Kidney epithelial cell (primary cell): Measurements from ENCODE around the gene LRRC1. TPM values are rescaled to one million over a fixed set of nuclear protein-coding genes. Genes with fewer than 3 reads are reported as not detected.

Experiments
- DNase-seq: peaks from one replicate; pipeline ENCODE4 v3.0.0-alpha.2; 2010; ENCODE audit warnings: low read depth
- H3K27me3 ChIP-seq: 2 replicates; pipeline ENCODE4 v1.6.0; 2011; ENCODE audit warnings: low read length; ENCODE audit not compliant: control insufficient read depth, insufficient read depth
- H3K36me3 ChIP-seq: 2 replicates; pipeline ENCODE4 v1.5.1; 2011; ENCODE audit warnings: low read length; ENCODE audit not compliant: control insufficient read depth, insufficient read depth
- H3K4me3 ChIP-seq: 2 replicates; pipeline ENCODE4 v1.5.1; 2011; ENCODE audit warnings: low read depth, mild to moderate bottlenecking, control low read depth, low read length
- total RNA-seq: library from RNA; depleted of rRNA; stranded (reverse); fragments of >200 nt; gene quantifications from 2 replicates; pipeline ENCODE4 v1.2.3, GENCODE V29; 2015
- TF ChIP-seq, protein P1 (sequence below): IDR thresholded peaks from 2 replicates; pipeline ENCODE4 v1.5.1; 2011; ENCODE audit warnings: mild to moderate bottlenecking, moderate library complexity, low read length, control low read depth, inconsistent platforms; ENCODE audit not compliant: insufficient read depth, poor library complexity, severe bottlenecking

The LRRC1 gene
- total RNA-seq, 1 donor from 2014 or later: 8.0 TPM

DNA sequence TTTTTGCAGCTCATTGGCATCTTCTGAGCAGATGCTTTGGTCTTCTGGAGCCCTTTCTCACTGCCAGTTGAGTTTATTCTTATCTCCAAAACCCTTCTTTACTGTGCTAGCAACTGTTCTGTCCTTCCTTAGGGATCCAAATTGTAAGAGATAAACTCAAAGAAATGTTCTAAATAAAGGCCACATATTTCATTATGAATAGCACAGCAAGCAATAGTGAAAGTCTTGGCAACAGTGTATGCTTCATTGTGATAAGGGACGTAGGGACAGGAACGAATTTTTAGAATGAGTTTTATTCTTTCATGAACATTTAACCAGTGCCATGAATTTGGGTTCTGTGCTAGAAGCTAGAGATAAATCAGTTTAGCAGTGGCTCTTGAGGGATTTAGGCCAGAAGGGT lies 61.1 kb downstream of the LRRC1 start:
- Histone ChIP-seq H3K36me3 (no peaks in the 10 kb centered on the region), H3K27me3 (no peaks in the 10 kb centered on the region), H3K4me3 (no peak overlapping the region)
- TF ChIP-seq, protein P1, sequence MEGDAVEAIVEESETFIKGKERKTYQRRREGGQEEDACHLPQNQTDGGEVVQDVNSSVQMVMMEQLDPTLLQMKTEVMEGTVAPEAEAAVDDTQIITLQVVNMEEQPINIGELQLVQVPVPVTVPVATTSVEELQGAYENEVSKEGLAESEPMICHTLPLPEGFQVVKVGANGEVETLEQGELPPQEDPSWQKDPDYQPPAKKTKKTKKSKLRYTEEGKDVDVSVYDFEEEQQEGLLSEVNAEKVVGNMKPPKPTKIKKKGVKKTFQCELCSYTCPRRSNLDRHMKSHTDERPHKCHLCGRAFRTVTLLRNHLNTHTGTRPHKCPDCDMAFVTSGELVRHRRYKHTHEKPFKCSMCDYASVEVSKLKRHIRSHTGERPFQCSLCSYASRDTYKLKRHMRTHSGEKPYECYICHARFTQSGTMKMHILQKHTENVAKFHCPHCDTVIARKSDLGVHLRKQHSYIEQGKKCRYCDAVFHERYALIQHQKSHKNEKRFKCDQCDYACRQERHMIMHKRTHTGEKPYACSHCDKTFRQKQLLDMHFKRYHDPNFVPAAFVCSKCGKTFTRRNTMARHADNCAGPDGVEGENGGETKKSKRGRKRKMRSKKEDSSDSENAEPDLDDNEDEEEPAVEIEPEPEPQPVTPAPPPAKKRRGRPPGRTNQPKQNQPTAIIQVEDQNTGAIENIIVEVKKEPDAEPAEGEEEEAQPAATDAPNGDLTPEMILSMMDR: no peak
- DNase-seq: no peak

DNA sequence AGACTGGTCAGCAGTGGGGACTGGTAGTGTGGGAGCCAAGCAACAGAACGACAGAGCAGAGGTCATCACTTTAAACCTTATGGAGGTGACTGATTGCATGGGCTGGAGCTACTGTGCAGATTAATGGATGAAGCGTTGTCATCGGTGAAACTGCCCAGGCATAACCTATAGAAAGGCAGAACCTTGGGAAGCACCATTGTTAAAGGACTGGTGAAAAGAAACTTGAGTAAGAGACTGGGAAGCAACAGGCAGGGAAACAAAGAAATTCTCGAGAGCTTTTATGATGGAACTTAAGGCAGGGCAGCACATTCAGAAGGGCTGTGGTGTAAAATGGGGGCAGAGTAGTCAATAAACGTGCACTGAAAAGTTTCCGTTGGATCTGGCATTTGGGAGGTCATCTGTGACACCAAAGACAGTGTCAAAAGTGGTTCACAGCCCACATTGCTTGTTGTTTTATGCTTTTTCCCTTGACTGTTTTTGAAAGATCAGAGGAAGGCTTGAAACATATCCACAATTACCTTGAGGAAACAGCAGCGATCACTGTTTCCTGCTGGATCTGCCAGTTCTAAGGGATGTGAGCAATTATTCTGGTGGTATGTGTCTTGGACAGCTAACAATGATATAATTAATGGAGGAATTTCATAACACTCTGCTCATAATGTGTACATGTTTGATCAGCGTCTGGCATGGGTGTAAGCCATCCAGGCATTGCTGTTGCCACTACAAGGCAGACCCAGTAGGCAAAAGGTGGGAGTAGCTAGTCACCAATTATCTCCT lies 62.7 kb downstream of the LRRC1 start:
- Histone ChIP-seq H3K36me3 (no peaks in the 10 kb centered on the region), H3K27me3 (no peaks in the 10 kb centered on the region), H3K4me3 (no peak overlapping the region)
- TF ChIP-seq, protein P1: no peak
- no peak for DNase-seq

DNA sequence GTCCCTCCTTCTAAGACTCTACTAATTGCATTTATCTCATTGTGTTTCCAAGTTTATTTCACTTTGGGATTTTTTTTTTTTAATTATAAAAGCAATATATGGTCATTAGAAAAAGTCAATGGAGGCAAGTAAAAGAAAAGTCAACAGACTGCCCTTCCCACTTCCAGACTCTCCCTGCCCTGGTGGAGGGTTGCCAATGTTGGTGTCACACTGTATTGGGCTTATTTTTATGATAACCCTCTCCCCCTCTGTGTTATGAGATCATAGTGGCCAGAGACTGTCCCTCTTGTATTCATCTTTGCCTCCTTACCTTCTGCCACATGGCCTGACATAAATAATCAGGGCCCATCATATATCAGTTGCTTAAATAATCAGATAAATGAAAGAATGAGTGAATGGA lies 63.4 kb downstream of the LRRC1 start:
- TF ChIP-seq, protein P1: no peak
- Histone ChIP-seq H3K36me3 (no peaks in the 10 kb centered on the region), H3K27me3 (no peaks in the 10 kb centered on the region), H3K4me3 (no peak overlapping the region)
- DNase-seq: no peak

DNA sequence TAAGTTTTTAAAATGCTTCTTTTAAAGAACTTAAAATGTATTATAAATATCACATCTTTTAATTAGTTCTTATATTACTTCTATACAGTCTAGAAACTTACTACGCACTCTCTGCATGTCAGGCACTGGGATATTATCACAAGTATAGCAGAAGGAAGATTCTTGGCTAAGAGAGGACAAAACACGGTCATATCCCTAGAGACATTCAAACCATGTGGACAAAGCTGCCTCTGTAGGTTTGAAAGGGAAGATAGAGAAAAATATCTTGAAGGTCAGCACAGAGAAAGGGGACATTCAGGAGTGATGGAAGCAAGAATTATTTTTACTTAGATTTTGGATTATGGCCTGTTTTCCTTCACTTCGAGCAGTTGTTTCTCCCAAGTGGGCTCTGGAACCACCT lies 64.1 kb downstream of the LRRC1 start:
- DNase-seq: no peak
- Histone ChIP-seq H3K4me3 (no peak overlapping the region), H3K36me3 (no peaks in the 10 kb centered on the region), H3K27me3 (no peaks in the 10 kb centered on the region)
- TF ChIP-seq, protein P1: no peak

DNA sequence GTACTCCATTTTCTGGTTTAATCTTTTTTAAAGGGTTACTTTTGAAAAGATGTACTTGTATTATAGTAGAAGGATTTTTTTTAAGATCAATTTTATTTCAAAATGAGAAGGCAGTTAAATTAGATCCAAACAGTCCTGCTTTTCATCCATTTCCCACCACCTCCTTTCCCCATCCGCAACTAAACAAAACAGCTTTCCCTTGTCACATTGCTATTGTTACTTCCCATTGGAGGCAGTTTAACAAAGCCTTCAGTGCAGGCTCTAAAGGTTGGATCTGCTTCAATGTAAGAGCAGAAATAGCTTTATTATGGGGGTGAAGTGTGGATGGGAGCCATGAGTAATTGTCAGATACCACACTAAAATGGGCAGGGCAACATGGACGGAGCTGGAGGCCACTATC lies 65.7 kb downstream of the LRRC1 start:
- Histone ChIP-seq H3K27me3 (no peaks in the 10 kb centered on the region), H3K36me3 (no peaks in the 10 kb centered on the region), H3K4me3 (no peak overlapping the region)
- DNase-seq: no peak
- TF ChIP-seq, protein P1: no peak

DNA sequence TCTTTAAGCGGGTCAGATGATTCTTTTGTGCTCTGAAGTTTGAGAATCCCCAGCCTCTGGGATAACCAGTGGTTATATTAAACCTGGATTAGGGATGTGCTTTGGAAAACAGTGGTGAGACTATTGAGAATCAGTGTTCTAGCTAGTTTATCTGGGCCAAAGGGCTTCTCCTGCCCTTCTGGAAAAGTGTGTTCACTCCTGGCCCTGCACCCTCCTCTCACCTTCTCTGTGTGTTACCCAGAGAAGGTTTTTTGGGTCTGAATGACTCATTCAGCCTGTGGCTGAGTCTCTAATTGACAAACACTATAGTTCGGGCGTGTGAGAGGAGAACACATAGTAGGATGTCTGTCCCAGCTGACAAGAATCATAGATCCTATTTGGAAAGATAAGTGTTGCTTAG lies 66.7 kb downstream of the LRRC1 start:
- TF ChIP-seq, protein P1: no peak
- no peak overlapping the region for H3K4me3 ChIP-seq
- no peak for DNase-seq

More for the DNA sequence above, 66.7 kb downstream of the LRRC1 start:
- no peaks in the 10 kb centered on the region for H3K27me3 ChIP-seq
- H3K36me3 ChIP-seq: no peaks in the 10 kb centered on the region
